SH-SY5Y (cell line): ENCODE results near the gene GALNT12.

Experiments
- GATA2 ChIP-seq: IDR thresholded peaks from 2 replicates; pipeline ENCODE4 v1.6.1; 2011; ENCODE audit warnings: mild to moderate bottlenecking, low read depth, low read length
- GATA3 ChIP-seq: IDR thresholded peaks from 2 replicates; pipeline ENCODE4 v1.6.1; 2011; ENCODE audit warnings: low read depth, mild to moderate bottlenecking, low read length, moderate library complexity

GRCh38 chr9:98839724-98840123, 32.3 kb downstream of the GALNT12 start:
- TF ChIP-seq GATA2: no peak
- TF ChIP-seq GATA3: no peak
